Renal pelvis (tissue), 4 donors: ENCODE measurements around the gene NDUFB7. TPM values are rescaled to one million over a fixed set of nuclear protein-coding genes. Genes with fewer than 3 reads are reported as not detected.
"Not testable (repeated sequence)": the region's sequence is repeated elsewhere in the genome, so short reads cannot be mapped to it uniquely, and the experiment has no call there.

Source experiments
- DNase-seq: peaks from one replicate; pipeline ENCODE4 v3.0.0-alpha.2; 2013
- polyA plus RNA-seq, 3 donors: library from polyadenylated mRNA; unstranded; fragments of 120-200 nt; gene quantifications; one replicate each; pipeline ENCODE4 v1.2.1, GENCODE V29; 2013; ENCODE audit not compliant: insufficient read length in 3 of 3

Gene NDUFB7
- polyA plus RNA-seq, 3 donors: 107 to 138 (median 131) TPM

DNA sequence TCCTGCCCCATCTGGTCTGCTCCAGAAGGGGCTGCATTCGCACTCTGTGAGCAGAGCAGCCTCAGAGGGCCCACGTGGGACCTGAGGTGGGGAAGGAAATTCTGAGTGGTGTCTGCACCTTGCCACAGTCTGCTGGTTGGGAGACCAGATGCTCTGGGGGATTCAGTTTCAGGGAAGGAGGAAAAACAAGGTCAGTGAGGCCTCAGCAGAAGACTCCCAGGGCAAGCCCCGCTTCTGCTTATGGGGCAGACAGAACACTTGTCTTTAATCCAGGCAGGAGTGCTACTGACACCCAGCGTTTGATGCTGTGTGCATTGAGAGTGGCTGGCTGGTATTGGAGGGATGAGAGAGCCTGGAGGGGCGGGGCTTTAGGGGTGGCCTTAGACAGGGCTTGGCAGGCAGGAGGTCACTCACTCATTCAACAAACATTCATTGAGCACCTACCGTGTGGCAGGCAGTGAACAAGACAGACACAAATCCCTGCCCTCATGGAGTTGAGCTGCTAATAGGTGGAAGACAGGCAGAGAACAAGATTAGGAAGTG, 6.1 kb upstream of the NDUFB7 start:
- no peak for DNase-seq

DNA sequence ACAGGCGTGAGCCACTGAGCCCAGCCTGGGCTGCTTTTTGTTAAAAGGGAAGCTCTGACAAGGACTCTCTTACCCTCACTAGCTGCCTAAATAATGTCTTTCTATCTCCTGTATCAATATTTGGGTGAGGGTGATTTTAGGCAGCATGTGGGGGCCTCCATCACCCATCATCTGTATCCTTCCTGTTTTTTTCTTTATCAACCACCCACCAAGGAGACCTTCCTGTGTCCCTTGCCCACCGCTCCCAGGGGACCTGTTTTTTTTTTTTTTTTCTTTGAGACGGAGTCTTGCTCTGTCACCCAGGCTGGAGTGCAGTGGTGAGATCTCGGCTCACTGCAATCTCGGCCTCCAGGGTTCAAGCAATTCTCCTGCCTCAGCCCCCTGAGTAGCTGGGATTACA, 5.4 kb upstream of the NDUFB7 start:
- no peak for DNase-seq

- DNase-seq: no peak
These were observed 4.5 kb upstream of the NDUFB7 start for GRCh38 chr19:14576363-14576762.

- DNase-seq: no peak
These were observed 3.6 kb upstream of the NDUFB7 start for GRCh38 chr19:14575428-14575980.

GRCh38 chr19:14570864-14571527, 870 bp downstream of the NDUFB7 start:
- DNase-seq: no peak

GRCh38 chr19:14567079-14567478, 4.8 kb downstream of the NDUFB7 start:
- no peak for DNase-seq

DNA sequence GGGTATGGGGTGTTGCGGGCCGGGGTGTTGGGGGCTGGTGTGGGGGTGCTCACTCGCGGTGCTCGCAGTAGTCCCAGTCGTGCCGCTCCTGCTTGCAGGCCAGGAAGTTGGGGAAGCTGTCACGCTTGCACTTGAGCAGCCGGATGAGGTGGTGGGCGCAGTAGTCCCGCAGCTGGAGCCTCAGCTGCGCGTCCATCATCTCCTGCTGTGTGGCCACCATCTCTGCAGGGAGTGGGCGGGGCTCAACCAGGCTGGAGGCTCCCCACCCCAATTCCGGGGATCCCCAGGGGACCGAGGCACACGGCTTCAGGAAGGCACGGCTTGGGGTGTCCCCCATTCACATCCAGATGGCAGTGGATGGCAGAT, 5.2 kb downstream of the NDUFB7 start:
- DNase-seq: no peak

DNA sequence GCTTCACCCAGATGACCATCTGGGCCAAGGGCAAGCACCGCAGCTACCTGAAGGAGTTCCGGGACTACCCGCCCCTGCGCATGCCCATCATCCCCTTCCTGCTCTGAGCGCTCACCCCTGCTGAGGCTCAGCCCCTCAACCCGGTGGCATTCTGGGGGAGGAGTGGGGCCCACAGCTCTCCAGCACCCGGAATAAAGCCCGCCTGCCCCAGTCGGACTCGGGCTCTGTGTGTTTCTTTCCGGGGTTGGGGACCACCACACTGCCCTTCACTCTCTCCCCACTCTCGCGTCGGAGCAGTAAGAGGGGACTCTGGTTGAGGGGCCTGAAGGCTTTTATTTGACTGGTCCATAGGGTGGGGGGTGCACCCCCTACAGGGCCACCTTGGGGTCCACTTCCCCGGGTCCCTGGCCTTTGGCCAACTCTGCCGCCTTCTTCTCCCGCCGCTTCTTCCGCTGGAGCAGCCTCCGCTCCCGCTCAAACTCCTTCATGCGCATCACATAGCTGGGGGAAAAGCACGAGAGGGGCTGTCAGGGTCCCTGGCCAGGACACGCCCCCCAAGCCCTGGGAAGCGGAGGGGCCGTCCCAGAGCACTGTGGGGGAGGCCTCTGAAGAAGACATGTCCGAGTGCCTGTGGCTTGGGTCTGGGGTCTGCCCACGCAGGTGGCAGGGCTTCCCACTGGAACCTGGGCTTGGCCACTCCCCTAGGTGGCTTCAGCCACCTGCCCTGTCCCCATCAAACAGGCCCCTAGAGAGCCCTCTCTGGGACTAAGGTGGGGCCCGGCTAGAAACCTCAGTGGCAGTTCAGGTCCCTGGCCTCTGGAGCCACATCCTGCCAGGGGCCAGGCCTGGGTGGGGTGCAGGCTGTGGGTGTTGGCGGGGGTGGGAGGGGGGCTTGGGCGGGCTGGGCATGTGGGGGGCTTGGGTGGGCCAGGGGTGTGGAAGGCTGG, 5.8 kb downstream of the NDUFB7 start:
- DNase-seq: no peak

- no peak for DNase-seq
These were observed 6.6 kb downstream of the NDUFB7 start for GRCh38 chr19:14565298-14565679.

- DNase-seq: not testable (repeated sequence)
These were observed 7.1 kb downstream of the NDUFB7 start for GRCh38 chr19:14564652-14565297.

DNA sequence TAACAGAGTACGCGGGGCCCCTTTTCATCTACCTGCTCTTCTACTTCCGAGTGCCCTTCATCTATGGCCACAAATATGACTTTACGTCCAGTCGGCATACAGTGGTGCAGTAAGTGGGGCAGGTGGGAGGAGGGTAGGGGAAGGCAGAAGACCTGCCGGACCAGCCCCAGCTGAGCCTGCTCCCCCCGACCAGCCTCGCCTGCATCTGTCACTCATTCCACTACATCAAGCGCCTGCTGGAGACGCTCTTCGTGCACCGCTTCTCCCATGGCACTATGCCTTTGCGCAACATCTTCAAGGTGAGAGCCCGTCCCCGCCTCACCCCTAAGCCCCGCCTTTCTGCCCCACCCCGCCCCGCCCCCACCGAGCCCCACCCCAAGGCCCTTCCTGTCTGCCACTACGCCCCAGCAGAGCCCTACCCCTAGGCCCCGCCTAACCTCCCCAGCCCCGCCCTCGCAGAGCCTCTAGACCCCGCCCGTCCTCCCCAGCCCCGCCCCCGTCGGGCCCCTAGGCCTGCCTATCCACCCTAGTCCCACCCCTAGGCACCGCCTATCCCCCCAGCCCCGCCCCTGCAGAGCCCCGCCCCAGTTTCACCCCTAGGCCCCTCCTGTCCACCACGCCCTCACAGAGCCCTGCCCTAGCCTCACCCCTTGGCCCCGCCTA, 7.7 kb downstream of the NDUFB7 start:
- DNase-seq: no peak

GRCh38 chr19:14563590-14563926, 8.3 kb downstream of the NDUFB7 start:
- no peak for DNase-seq

GRCh38 chr19:14562660-14563589, 8.9 kb downstream of the NDUFB7 start:
- no peak for DNase-seq

- DNase-seq: no peak
These were observed 10.0 kb downstream of the NDUFB7 start for GRCh38 chr19:14561847-14562351.

- no peak for DNase-seq
These were observed 10.6 kb downstream of the NDUFB7 start for GRCh38 chr19:14561249-14561648.

GRCh38 chr19:14560776-14561108, 11.1 kb downstream of the NDUFB7 start:
- DNase-seq: no peak

GRCh38 chr19:14559916-14560775, 11.7 kb downstream of the NDUFB7 start:
- no peak for DNase-seq

DNA sequence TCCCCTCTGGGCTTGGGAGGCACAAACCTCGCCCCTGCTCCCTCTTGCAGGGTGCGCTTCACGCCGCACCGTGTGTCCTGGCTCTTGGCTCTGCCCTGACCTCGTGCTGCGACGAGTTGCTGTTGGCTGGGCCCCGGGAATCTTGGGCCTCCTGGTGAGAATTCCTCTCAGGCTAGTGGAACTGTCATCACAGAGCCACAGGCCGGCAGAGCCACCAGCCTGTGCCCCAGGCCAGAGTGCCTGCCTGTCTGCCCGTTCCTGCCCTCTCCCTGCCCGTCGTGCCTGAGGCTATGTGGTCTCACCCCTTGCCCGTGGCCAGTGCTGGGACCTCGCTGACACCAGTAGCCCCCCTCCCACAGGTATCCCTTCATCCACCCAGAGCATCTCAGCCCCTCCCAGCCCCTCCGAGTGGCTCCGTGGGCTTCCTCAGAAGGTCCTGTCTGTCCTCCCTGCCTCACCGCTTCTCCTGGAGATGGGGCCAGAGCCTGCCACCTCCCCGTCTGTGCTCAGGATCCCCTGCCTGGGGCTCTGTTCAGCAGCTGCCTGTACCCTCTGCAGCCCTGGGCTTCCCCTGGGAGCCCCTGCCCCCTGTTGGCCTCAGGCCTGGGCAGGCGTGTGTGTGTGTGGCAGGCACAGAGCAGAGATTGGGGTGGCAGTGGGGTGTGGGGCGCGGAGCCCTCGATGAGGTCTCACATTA, 13.3 kb downstream of the NDUFB7 start:
- no peak for DNase-seq

GRCh38 chr19:14556662-14557188, 15.1 kb downstream of the NDUFB7 start:
- DNase-seq: peak; percentile 54
